ENCODE data around the gene CDH23.

- TF ChIP-seq CTCF (IDR thresholded peaks at IDR 0.05) (no peak), POLR2AphosphoS5 (IDR thresholded peaks at IDR 0.05) (no peak)
These were observed 315.4 kb downstream of the CDH23 start for GRCh38 chr10:71712170-71712569.
